ENCODE results near the gene SH3BP2. TPM values are rescaled to one million over a fixed set of nuclear protein-coding genes. Genes with fewer than 3 reads are reported as not detected.

The SH3BP2 gene
- total RNA-seq, 1 donor from 2014 or later, result 19.1 TPM

- DNase-seq (ENCODE audit: low spot score), result peak; percentile 86
- intact Hi-C loops (cut with DNase I), result no loop called here
These were observed 6.5 kb downstream of the SH3BP2 start for GRCh38 chr4:2799224-2799911.

- intact Hi-C loops (cut with DNase I), result no loop called here
- DNase-seq (ENCODE audit: low spot score), result peak; percentile 75
These were observed 7.2 kb downstream of the SH3BP2 start for GRCh38 chr4:2799971-2800690.

- peak; percentile 93 for DNase-seq (ENCODE audit: low spot score)
- intact Hi-C loops (cut with DNase I), result no loop called here
These were observed 8.1 kb downstream of the SH3BP2 start for GRCh38 chr4:2800691-2801596.

GRCh38 chr4:2802618-2803531 is 10.0 kb downstream of the SH3BP2 start:
- intact Hi-C loops (cut with DNase I), result no loop called here
- DNase-seq (ENCODE audit: low spot score), result peak; percentile 57

GRCh38 chr4:2803624-2804448 is 11.0 kb downstream of the SH3BP2 start:
- intact Hi-C loops (cut with DNase I), result no loop called here
- peak; percentile 75 for DNase-seq (ENCODE audit: low spot score)

- no peak for DNase-seq (ENCODE audit: low spot score)
- intact Hi-C loops (cut with DNase I), result no loop called here
These were observed 11.6 kb downstream of the SH3BP2 start for GRCh38 chr4:2804449-2804972.

GRCh38 chr4:2804973-2805501 is 12.2 kb downstream of the SH3BP2 start:
- no peak for DNase-seq (ENCODE audit: low spot score)
- intact Hi-C loops (cut with DNase I), result no loop called here

GRCh38 chr4:2805712-2806389 is 13.0 kb downstream of the SH3BP2 start:
- no peak for DNase-seq (ENCODE audit: low spot score)
- intact Hi-C loops (cut with DNase I), result no loop called here

GRCh38 chr4:2806390-2807355 is 13.8 kb downstream of the SH3BP2 start:
- no peak for DNase-seq (ENCODE audit: low spot score)
- intact Hi-C loops (cut with DNase I), result no loop called here

GRCh38 chr4:2807571-2807970 is 14.7 kb downstream of the SH3BP2 start:
- DNase-seq (ENCODE audit: low spot score), result no peak
- intact Hi-C loops (cut with DNase I), result no loop called here

GRCh38 chr4:2808001-2808400 is 15.1 kb downstream of the SH3BP2 start:
- no peak for DNase-seq (ENCODE audit: low spot score)
- intact Hi-C loops (cut with DNase I), result no loop called here

- intact Hi-C loops (cut with DNase I), result no loop called here
- no peak for DNase-seq (ENCODE audit: low spot score)
These were observed 16.8 kb downstream of the SH3BP2 start for GRCh38 chr4:2809610-2810180.

GRCh38 chr4:2810388-2810787 is 17.5 kb downstream of the SH3BP2 start:
- intact Hi-C loops (cut with DNase I), result no loop called here
- DNase-seq (ENCODE audit: low spot score), result no peak

GRCh38 chr4:2811830-2812611 is 19.1 kb downstream of the SH3BP2 start:
- intact Hi-C loops (cut with DNase I), result no loop called here
- DNase-seq (ENCODE audit: low spot score), result peak; percentile 93
